ENCODE data around the gene TTLL10. TPM values are rescaled to one million over a fixed set of nuclear protein-coding genes. Genes with fewer than 3 reads are reported as not detected.

TTLL10 gene
- total RNA-seq, 1 experiment from 2014 or later = 4.0 TPM

DNA sequence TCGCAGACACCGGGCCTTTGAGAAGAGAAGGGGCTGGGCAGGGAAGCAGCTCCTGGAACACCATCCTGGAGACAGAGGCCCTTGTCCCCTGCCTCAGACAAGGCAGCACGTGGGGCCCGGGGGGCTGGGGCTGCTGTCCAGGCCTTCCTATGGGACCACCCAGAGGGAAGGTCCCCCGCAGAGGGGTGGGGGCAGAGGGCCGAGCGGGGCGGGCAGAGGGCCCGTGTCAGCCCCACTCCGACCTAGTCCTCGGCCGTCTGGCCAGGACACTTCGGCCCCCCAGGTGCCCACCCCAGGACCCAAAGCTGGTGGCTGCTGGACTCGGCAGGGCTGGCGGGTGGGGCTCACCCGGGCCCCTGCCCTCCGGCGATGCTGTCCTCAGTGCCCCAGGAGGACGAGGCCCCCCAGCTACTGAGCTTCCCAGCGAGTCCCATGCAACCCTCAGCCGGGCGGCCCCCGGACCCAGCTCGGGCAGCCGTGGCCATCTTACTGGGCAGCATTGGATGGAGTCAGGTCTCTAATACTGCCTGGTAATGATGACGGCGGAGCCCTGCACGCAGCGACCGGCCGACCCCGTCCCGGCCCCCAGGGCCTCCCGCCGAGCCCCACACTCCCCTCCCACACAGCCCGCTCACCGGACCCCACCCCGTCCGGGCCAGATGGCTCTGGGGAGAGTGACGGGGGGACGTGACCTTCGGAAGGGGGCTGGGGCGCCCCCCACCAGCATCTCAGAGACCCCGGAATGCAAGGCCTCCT lies 6.9 kb upstream of the TTLL10 start:
- POLR2A ChIA-PET (ENCODE audit: unreplicated experiment) = no interaction called here

DNA sequence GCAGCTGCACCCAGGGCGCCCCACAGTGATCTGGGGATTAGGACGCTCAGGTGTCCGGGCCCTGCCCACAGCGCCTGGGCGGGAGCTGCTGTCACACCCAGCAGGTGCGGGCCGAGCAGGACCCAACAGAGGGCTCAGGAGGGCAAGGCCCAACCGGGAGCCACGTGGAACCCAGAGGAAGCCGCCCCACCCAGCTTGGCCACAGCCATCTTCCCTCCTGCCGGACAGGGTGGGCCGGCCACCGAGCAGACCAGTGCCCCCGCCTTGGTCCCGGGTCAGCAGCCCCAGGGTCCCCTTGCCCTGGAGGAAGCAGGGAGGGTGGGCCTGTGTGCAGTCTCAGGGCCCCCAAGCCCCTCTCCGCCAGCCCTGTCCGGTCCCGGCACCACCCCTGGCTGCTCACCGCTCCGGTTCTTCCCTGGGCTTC lies 6.3 kb upstream of the TTLL10 start:
- ChIA-PET CTCF (no interaction called here), POLR2A (ENCODE audit: unreplicated experiment) (no interaction called here)
- Histone ChIP-seq H3K9me3 (ENCODE audit: insufficient read depth, low read depth) (no peaks in the 10 kb centered on the region), H3F3A (ENCODE audit: insufficient read depth, low read depth) (peaks cover 26% of the 10 kb centered on the region; the same call in 1 of the 2 replicates), H3K79me2 (ENCODE audit: low read depth) (peaks cover 58% of the 10 kb centered on the region), H2AFZ (no peak overlapping the region), H3K36me3 (ENCODE audit: low read depth) (no peaks in the 10 kb centered on the region), H3K4me2 (no peak overlapping the region), H3K27me3 (ENCODE audit: insufficient read depth, low read depth) (no peaks in the 10 kb centered on the region), H3K27ac (no peak overlapping the region), H3K9me2 (ENCODE audit: insufficient read depth) (no peaks in the 10 kb centered on the region), H3K4me1 (replicated peaks; ENCODE audit: insufficient read depth) (peaks cover 14% of the 10 kb centered on the region), H3K4me3 (no peak overlapping the region), H4K20me1 (ENCODE audit: insufficient read depth) (peaks cover 34% of the 10 kb centered on the region)
- no peak for TF ChIP-seq EZH2 (IDR thresholded peaks at IDR 0.05; ENCODE audit: low read depth)
- TF ChIP-seq, protein P1, sequence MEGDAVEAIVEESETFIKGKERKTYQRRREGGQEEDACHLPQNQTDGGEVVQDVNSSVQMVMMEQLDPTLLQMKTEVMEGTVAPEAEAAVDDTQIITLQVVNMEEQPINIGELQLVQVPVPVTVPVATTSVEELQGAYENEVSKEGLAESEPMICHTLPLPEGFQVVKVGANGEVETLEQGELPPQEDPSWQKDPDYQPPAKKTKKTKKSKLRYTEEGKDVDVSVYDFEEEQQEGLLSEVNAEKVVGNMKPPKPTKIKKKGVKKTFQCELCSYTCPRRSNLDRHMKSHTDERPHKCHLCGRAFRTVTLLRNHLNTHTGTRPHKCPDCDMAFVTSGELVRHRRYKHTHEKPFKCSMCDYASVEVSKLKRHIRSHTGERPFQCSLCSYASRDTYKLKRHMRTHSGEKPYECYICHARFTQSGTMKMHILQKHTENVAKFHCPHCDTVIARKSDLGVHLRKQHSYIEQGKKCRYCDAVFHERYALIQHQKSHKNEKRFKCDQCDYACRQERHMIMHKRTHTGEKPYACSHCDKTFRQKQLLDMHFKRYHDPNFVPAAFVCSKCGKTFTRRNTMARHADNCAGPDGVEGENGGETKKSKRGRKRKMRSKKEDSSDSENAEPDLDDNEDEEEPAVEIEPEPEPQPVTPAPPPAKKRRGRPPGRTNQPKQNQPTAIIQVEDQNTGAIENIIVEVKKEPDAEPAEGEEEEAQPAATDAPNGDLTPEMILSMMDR (conservative IDR thresholded peaks at IDR 0.05) = no peak
- intact Hi-C loops (cut with micrococcal nuclease; ENCODE audit: unreplicated experiment) = no loop called here
- no peak for DNase-seq
- BruUV-seq (replicated peaks) = no TSS peak

More for the DNA sequence above, 6.9 kb upstream of the TTLL10 start:
- Histone ChIP-seq H3K9me3 (ENCODE audit: insufficient read depth, low read depth) (no peaks in the 10 kb centered on the region), H3K4me2 (no peak overlapping the region), H3F3A (ENCODE audit: insufficient read depth, low read depth) (peaks cover 25% of the 10 kb centered on the region; the same call in 1 of the 2 replicates), H3K27ac (no peak overlapping the region), H4K20me1 (ENCODE audit: insufficient read depth) (peaks cover 34% of the 10 kb centered on the region), H3K9me2 (ENCODE audit: insufficient read depth) (no peaks in the 10 kb centered on the region), H3K4me1 (replicated peaks; ENCODE audit: insufficient read depth) (peaks cover 18% of the 10 kb centered on the region), H3K4me3 (no peak overlapping the region), H3K27me3 (ENCODE audit: insufficient read depth, low read depth) (no peaks in the 10 kb centered on the region), H3K36me3 (ENCODE audit: low read depth) (no peaks in the 10 kb centered on the region), H2AFZ (no peak overlapping the region), H3K79me2 (ENCODE audit: low read depth) (peaks cover 58% of the 10 kb centered on the region)
- no TSS peak for BruUV-seq (replicated peaks)
- DNase-seq = no peak
- intact Hi-C loops (cut with micrococcal nuclease; ENCODE audit: unreplicated experiment) = no loop called here
- TF ChIP-seq, protein P1 (conservative IDR thresholded peaks at IDR 0.05) = no peak
- no peak for TF ChIP-seq EZH2 (IDR thresholded peaks at IDR 0.05; ENCODE audit: low read depth)
- CTCF ChIA-PET = no interaction called here

DNA sequence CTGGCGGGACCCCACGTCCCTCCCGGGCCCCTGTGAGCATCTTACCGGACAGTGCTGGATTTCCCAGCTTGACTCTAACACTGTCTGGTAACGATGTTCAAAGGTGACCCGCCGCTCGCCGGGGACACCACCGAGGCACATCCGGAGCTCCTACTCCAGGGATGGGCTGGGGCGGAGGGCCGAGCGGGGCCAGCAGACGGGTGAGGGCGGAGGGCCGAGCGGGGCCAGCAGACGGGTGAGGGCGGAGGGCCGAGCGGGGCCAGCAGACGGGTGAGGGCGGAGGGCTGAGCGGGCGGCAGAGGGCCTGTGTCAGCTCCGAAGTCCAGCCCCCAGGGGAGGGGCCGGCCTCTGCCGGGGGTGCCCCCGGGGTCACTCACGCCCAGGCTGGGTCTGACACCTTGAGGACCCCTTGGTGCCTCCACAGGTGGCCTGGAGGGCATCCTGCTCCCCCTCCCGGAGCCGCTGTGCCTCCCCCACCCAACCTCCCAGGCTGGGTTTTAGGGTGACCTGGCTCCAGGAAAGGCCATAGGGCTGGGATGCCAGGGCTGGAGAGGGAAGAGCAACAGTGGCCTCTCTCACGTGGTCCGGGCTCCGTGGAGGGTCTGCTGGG lies 5.7 kb upstream of the TTLL10 start:
- Histone ChIP-seq H3K4me2 (no peak overlapping the region), H3K4me3 (no peak overlapping the region), H3F3A (ENCODE audit: insufficient read depth, low read depth) (peaks cover 28% of the 10 kb centered on the region; the same call in 1 of the 2 replicates), H3K9me3 (ENCODE audit: insufficient read depth, low read depth) (no peaks in the 10 kb centered on the region), H3K4me1 (replicated peaks; ENCODE audit: insufficient read depth) (peaks cover 14% of the 10 kb centered on the region), H3K9me2 (ENCODE audit: insufficient read depth) (no peaks in the 10 kb centered on the region), H3K27me3 (ENCODE audit: insufficient read depth, low read depth) (no peaks in the 10 kb centered on the region), H3K27ac (no peak overlapping the region), H4K20me1 (ENCODE audit: insufficient read depth) (peaks cover 34% of the 10 kb centered on the region), H3K36me3 (ENCODE audit: low read depth) (no peaks in the 10 kb centered on the region), H2AFZ (no peak overlapping the region), H3K79me2 (ENCODE audit: low read depth) (peaks cover 56% of the 10 kb centered on the region)
- no peak for DNase-seq
- CTCF ChIA-PET = no interaction called here
- TF ChIP-seq EZH2 (IDR thresholded peaks at IDR 0.05; ENCODE audit: low read depth) = no peak
- TF ChIP-seq, protein P1 (conservative IDR thresholded peaks at IDR 0.05) = no peak
- POLR2A ChIA-PET (ENCODE audit: unreplicated experiment) = no interaction called here
- intact Hi-C loops (cut with micrococcal nuclease; ENCODE audit: unreplicated experiment) = no loop called here
- BruUV-seq (replicated peaks) = no TSS peak

Measured in PC-9 (cell line).